HG02981 (cell line): Measurements from ENCODE around the gene GINS3.
A peak's percentile ranks its signal among the peaks of the same experiment; 100 is the strongest.
"Not testable (repeated sequence)": the region's sequence is repeated elsewhere in the genome, so short reads cannot be mapped to it uniquely, and the experiment has no call there.

ENCODE experiments used
- ATAC-seq: cut with Tn5 transposase; IDR thresholded peaks from one replicate; pipeline ENCODE4 v1.9.1; 2021; ENCODE audit warnings: mild to moderate bottlenecking, moderate library complexity; ENCODE audit not compliant: unreplicated experiment

Gene GINS3

GRCh38 chr16:58385218-58385773, 7.0 kb upstream of the GINS3 start:
- no peak for ATAC-seq

GRCh38 chr16:58389724-58390123, 2.5 kb upstream of the GINS3 start:
- ATAC-seq, result no peak

GRCh38 chr16:58393138-58393504, 850 bp downstream of the GINS3 start:
- peak; percentile 11 for ATAC-seq

GRCh38 chr16:58396897-58397296, 4.6 kb downstream of the GINS3 start:
- not testable (repeated sequence) for ATAC-seq

- no peak for ATAC-seq
Measured at GRCh38 chr16:58399718-58400633, 7.7 kb downstream of the GINS3 start.

- ATAC-seq, result not testable (repeated sequence)
Measured at GRCh38 chr16:58401305-58401704, 9.0 kb downstream of the GINS3 start.

- no peak for ATAC-seq
Measured at GRCh38 chr16:58402796-58403195, 10.5 kb downstream of the GINS3 start.

- no peak for ATAC-seq
Measured at GRCh38 chr16:58409316-58409973, 17.2 kb downstream of the GINS3 start.

- no peak for ATAC-seq
Measured at GRCh38 chr16:58411336-58411735, 19.1 kb downstream of the GINS3 start.

GRCh38 chr16:58411736-58412614, 19.7 kb downstream of the GINS3 start:
- no peak for ATAC-seq

- not testable (repeated sequence) for ATAC-seq
Measured at GRCh38 chr16:58412615-58412970, 20.3 kb downstream of the GINS3 start.

GRCh38 chr16:58413359-58413758, 21.1 kb downstream of the GINS3 start:
- no peak for ATAC-seq

GRCh38 chr16:58415003-58415402, 22.7 kb downstream of the GINS3 start:
- ATAC-seq, result no peak

GRCh38 chr16:58415961-58416360, 23.7 kb downstream of the GINS3 start:
- ATAC-seq, result not testable (repeated sequence)

GRCh38 chr16:58417035-58417434, 24.8 kb downstream of the GINS3 start:
- no peak for ATAC-seq

GRCh38 chr16:58417600-58417999, 25.3 kb downstream of the GINS3 start:
- no peak for ATAC-seq

GRCh38 chr16:58418026-58418425, 25.8 kb downstream of the GINS3 start:
- no peak for ATAC-seq

GRCh38 chr16:58418601-58419000, 26.3 kb downstream of the GINS3 start:
- no peak for ATAC-seq

- ATAC-seq, result no peak
Measured at GRCh38 chr16:58419241-58419990, 27.1 kb downstream of the GINS3 start.

- no peak for ATAC-seq
Measured at GRCh38 chr16:58421059-58421458, 28.8 kb downstream of the GINS3 start.
